Embryonic facial prominence (tissue), 1 donor: ENCODE data around the gene AGPAT4.

Experiments used
- DNase-seq: peaks from one replicate; pipeline ENCODE4 v3.0.0-alpha.2; 2016; ENCODE audit errors: extremely low spot score

AGPAT4 gene

GRCh38 chr6:161166176-161166575, 107.7 kb downstream of the AGPAT4 start:
- DNase-seq, result no peak

GRCh38 chr6:161164182-161164625, 109.7 kb downstream of the AGPAT4 start:
- DNase-seq, result no peak

- no peak for DNase-seq
Measured at GRCh38 chr6:161163466-161164181, 110.2 kb downstream of the AGPAT4 start.

- no peak for DNase-seq
Measured at GRCh38 chr6:161162722-161163121, 111.1 kb downstream of the AGPAT4 start.

- DNase-seq, result no peak
Measured at GRCh38 chr6:161161889-161162624, 111.8 kb downstream of the AGPAT4 start.

GRCh38 chr6:161161121-161161520, 112.7 kb downstream of the AGPAT4 start:
- DNase-seq, result no peak

GRCh38 chr6:161154796-161155335, 119.0 kb downstream of the AGPAT4 start:
- DNase-seq, result no peak

- DNase-seq, result no peak
Measured at GRCh38 chr6:161153725-161154124, 120.1 kb downstream of the AGPAT4 start.

- DNase-seq, result no peak
Measured at GRCh38 chr6:161152907-161153662, 120.8 kb downstream of the AGPAT4 start.

- DNase-seq, result no peak
Measured at GRCh38 chr6:161152527-161152862, 121.4 kb downstream of the AGPAT4 start.

GRCh38 chr6:161151660-161152526, 122.0 kb downstream of the AGPAT4 start:
- no peak for DNase-seq

GRCh38 chr6:161151059-161151645, 122.7 kb downstream of the AGPAT4 start:
- DNase-seq, result no peak

GRCh38 chr6:161150566-161150965, 123.3 kb downstream of the AGPAT4 start:
- no peak for DNase-seq

GRCh38 chr6:161150136-161150535, 123.7 kb downstream of the AGPAT4 start:
- DNase-seq, result no peak

GRCh38 chr6:161143663-161144430, 130.0 kb downstream of the AGPAT4 start:
- no peak for DNase-seq

- no peak for DNase-seq
Measured at GRCh38 chr6:161142957-161143296, 130.9 kb downstream of the AGPAT4 start.

- DNase-seq, result no peak
Measured at GRCh38 chr6:161141173-161141572, 132.7 kb downstream of the AGPAT4 start.

- DNase-seq, result no peak
Measured at GRCh38 chr6:161140554-161140875, 133.3 kb downstream of the AGPAT4 start.

- DNase-seq, result no peak
Measured at GRCh38 chr6:161139766-161140553, 133.9 kb downstream of the AGPAT4 start.

- no peak for DNase-seq
Measured at GRCh38 chr6:161139304-161139765, 134.5 kb downstream of the AGPAT4 start.
